ENCODE results near the gene FAM217B. TPM values are rescaled to one million over a fixed set of nuclear protein-coding genes. Genes with fewer than 3 reads are reported as not detected.
"Not testable (repeated sequence)": the region's sequence is repeated elsewhere in the genome, so short reads cannot be mapped to it uniquely, and the experiment has no call there.

FAM217B gene
- total RNA-seq, 2 donors from 2014 or later, result 7.9 to 17.6 TPM

GRCh38 chr20:59949911-59950310 lies 9.7 kb downstream of the FAM217B start:
- no peak for DNase-seq (ENCODE audit: low spot score)
- peaks cover 0 to 27% of the 10 kb centered on the region in 2 donors for H3K4me1 ChIP-seq
- peaks cover 7% of the 10 kb centered on the region for H3K36me3 ChIP-seq
- no peak overlapping the region for H3K4me3 ChIP-seq
- no peaks in the 10 kb centered on the region for H3K27me3 ChIP-seq
- TF ChIP-seq, protein P1, sequence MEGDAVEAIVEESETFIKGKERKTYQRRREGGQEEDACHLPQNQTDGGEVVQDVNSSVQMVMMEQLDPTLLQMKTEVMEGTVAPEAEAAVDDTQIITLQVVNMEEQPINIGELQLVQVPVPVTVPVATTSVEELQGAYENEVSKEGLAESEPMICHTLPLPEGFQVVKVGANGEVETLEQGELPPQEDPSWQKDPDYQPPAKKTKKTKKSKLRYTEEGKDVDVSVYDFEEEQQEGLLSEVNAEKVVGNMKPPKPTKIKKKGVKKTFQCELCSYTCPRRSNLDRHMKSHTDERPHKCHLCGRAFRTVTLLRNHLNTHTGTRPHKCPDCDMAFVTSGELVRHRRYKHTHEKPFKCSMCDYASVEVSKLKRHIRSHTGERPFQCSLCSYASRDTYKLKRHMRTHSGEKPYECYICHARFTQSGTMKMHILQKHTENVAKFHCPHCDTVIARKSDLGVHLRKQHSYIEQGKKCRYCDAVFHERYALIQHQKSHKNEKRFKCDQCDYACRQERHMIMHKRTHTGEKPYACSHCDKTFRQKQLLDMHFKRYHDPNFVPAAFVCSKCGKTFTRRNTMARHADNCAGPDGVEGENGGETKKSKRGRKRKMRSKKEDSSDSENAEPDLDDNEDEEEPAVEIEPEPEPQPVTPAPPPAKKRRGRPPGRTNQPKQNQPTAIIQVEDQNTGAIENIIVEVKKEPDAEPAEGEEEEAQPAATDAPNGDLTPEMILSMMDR (IDR thresholded peaks at IDR 0.05), result no peak
- no peak overlapping the region for H3K27ac ChIP-seq
- H3K9me3 ChIP-seq, result no peaks in the 10 kb centered on the region

DNA sequence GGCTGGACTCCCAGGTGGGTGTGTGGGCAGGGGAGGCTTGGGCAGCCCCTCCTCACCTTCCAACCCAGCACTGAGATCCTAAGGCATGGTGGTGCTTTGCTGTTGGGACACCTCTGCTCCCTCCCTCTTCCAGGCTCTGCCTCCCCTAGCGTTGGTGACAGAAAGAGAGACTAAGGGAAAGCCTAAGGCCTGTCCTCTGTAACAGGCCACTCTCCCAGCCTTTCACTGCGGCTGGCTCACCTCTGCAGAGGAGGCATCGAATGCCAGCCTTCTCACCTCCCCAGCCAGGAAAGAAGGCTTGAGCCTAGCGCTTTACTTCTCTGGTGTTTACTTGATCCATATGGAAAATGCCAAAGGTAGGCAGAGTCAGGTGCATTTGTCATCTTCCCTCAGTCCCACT lies 14.5 kb downstream of the FAM217B start:
- no peaks in the 10 kb centered on the region for H3K9me3 ChIP-seq
- no peak for DNase-seq (ENCODE audit: low spot score)
- peaks cover 6% of the 10 kb centered on the region for H3K36me3 ChIP-seq
- H3K4me1 ChIP-seq, result no peaks in the 10 kb centered on the region
- TF ChIP-seq, protein P1 (IDR thresholded peaks at IDR 0.05), result no peak
- H3K27ac ChIP-seq, result no peak overlapping the region
- no peak overlapping the region for H3K4me3 ChIP-seq
- H3K27me3 ChIP-seq, result no peaks in the 10 kb centered on the region

- H3K27ac ChIP-seq, result no peak overlapping the region
- no peaks in the 10 kb centered on the region for H3K9me3 ChIP-seq
- H3K4me1 ChIP-seq, result no peaks in the 10 kb centered on the region
- DNase-seq (ENCODE audit: low spot score), result no peak
- H3K36me3 ChIP-seq, result peaks cover 6% of the 10 kb centered on the region
- TF ChIP-seq, protein P1 (IDR thresholded peaks at IDR 0.05), result peak in 1 of 2 donors; percentile 48
- no peak overlapping the region for H3K4me3 ChIP-seq
- H3K27me3 ChIP-seq, result no peaks in the 10 kb centered on the region
These were observed 15.1 kb downstream of the FAM217B start for GRCh38 chr20:59955131-59955796.

- H3K9me3 ChIP-seq; H3K27ac ChIP-seq; DNase-seq (ENCODE audit: low spot score); H3K4me3 ChIP-seq; H3K36me3 ChIP-seq; H3K27me3 ChIP-seq; H3K4me1 ChIP-seq: not testable (repeated sequence)
These were observed 17.4 kb downstream of the FAM217B start for GRCh38 chr20:59957568-59957967.

DNA sequence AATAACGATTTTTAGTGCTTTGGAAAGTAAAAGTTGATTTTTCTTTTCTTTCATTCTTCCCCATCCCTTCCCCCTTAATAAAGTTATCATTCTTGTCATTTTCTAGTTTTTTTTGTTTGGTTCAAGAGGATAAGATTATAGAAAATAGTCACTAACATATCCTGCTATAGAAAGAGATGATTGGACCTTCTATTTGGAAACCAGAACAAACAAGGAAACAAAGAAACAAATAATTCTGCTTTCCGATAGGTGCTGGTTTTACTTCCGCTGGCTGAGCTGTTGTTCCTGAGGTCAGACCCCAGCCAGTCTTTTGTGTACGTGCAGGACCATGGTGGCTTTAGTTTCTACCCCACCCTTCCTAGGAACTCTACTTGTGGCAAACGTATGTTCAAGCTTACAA lies 17.9 kb downstream of the FAM217B start, which contains the start of gene CDH26:
Gene CDH26, plus strand, starts transcription at position 301 of the 400 bp plus-strand sequence. CDS start 304 bp downstream, outside the sequence.
- H3K36me3 ChIP-seq, result no peaks in the 10 kb centered on the region
- no peaks in the 10 kb centered on the region for H3K9me3 ChIP-seq
- H3K27me3 ChIP-seq, result no peaks in the 10 kb centered on the region
- TF ChIP-seq, protein P1 (IDR thresholded peaks at IDR 0.05), result no peak
- H3K4me3 ChIP-seq, result no peak within 1 kb of the TSS
- H3K27ac ChIP-seq, result no peak within 1 kb of the TSS
- no peaks in the 10 kb centered on the region for H3K4me1 ChIP-seq
- DNase-seq (ENCODE audit: low spot score), result no peak

DNA sequence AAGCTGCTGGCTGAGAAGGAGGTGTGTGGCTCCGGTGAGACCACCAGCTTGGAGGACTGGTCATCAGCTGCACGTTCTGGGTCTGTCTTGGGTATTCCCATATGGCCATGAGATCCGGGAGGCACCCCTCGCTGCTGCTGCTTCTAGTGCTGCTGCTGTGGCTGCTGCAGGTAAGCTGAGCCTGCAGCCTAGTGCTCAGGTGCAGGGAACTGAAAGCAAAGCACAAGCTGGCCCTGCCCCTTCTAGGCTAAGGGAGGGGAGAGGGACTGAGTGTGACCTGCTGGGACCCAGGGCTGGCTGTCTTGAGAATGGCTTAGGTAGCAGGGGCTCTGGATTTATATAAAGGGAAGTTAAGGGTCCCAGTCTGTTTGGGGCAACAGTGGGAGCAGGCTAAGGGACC lies 18.4 kb downstream of the FAM217B start:
- Histone ChIP-seq H3K36me3 (no peaks in the 10 kb centered on the region), H3K9me3 (no peaks in the 10 kb centered on the region)
- TF ChIP-seq, protein P1 (IDR thresholded peaks at IDR 0.05), result no peak

More for the DNA sequence above, 18.4 kb downstream of the FAM217B start:
- no peak for DNase-seq (ENCODE audit: low spot score)
- Histone ChIP-seq H3K27me3 (no peaks in the 10 kb centered on the region), H3K4me3 (no peak overlapping the region), H3K4me1 (no peaks in the 10 kb centered on the region), H3K27ac (no peak overlapping the region)

All from right atrium auricular region (tissue), 2 donors.